CD1c-positive myeloid dendritic cell (primary cell): ENCODE measurements around the gene SLC7A11.
"Not testable (repeated sequence)": the region's sequence is repeated elsewhere in the genome, so short reads cannot be mapped to it uniquely, and the experiment has no call there.

Experiments
- DNase-seq: peaks from one replicate; pipeline ENCODE4 v3.0.0-alpha.2; 2016; ENCODE audit errors: extremely low spot score

SLC7A11 gene

DNA sequence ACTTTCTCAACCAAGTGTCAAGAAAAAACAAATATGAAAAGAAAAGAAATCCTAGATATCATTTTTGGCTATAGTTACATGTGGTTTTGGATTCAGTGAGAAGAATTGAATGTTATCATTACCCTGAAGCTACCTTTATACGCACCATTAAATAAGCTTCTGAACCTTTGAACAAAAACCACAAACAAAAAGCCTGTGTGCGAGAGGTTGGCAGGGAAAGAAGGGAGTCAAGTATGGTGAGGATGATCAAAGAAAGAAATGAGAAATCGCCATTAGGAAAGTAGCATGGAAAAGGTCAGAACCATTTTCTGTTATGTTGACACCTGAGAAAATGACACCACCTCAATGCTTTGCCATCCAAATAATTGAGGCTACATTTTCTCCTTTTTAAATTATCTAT is 1.2 kb upstream of the SLC7A11 start:
- DNase-seq, result no peak

GRCh38 chr4:138242834-138243156 is 646 bp upstream of the SLC7A11 start:
- no peak for DNase-seq

- peak; percentile 55 for DNase-seq
Measured at GRCh38 chr4:138241281-138242075, 671 bp downstream of the SLC7A11 start.

DNA sequence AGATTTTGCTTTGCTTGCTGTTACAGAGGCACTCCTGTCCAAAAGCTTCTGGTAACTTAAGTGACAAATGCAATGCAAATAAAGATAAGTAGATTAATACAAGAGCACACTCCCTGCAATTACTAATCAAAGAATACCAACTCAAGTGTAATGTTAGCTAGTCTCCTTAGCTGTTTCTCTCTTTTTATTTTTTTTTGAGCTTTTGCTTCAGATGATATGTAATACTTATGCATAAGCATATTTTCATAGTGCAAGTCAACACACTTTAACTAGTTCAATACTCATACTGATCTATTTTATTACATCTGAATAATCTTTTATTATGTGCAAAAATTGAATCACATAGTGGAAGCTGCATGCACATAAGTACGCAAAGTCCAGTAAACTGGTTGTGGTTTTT is 2.7 kb downstream of the SLC7A11 start:
- no peak for DNase-seq

GRCh38 chr4:138238521-138239292 is 3.4 kb downstream of the SLC7A11 start:
- no peak for DNase-seq

GRCh38 chr4:138237132-138237531 is 5.0 kb downstream of the SLC7A11 start:
- DNase-seq, result not testable (repeated sequence)

DNA sequence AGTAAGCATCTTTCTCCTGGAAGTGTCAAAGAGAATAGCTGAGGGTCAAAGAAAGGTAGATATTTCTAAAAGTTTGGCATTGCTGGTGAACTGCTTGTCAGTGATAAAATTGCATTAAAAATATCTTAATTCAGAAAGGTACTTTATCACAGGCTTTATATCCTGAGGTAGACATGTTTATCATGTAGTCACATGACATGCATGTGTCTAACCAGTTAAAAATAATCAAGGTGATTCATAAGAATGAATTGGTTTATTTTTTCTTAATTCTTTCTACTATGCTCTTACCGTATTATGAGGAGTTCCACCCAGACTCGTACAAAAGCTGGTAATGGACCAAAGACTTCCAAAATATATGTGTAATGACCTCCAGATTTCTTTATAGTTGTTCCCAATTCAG is 6.1 kb downstream of the SLC7A11 start:
- DNase-seq, result no peak

DNA sequence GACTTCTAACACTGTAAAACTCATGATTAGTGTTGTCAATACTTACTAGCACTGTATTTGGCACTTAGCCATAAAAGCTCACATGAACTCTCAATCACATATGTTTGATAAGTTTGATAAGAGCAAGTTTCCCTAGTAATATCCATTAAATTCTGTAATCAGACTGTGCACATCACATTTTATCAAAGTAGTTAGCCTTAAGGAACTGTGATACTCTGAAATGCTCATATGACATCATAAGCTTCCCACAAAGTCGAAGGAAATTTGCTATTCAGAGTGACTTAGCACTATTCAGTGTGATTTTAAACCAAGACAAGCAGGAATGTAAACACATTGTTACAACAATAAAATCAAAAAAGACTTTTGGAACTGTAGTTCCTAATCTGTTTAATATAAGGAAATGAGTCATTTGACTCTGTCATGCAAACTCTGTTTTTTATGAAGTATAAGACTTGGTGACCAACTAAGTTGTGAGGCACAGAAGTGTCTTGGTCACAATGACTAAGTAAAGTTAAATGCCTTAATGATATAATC is 6.7 kb downstream of the SLC7A11 start:
- DNase-seq, result peak; percentile 89

DNA sequence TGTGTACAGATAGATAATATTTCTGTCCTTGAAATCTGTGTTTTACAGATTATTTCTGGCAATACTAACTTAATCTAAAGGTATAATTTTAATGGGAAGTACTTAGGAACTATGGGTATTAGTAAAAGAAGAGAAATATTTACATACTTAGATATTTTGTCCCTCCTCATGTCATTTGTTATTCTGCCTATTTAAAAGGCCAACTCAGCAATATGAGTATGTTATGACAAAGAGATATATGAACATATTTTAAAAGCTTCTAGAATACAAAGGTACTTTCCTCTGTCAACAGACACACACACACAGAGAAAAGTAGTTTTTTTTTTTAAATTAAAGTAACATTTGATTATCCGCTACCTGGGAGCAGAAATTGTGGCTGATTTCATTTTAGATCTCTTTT is 7.9 kb downstream of the SLC7A11 start:
- DNase-seq, result no peak

DNA sequence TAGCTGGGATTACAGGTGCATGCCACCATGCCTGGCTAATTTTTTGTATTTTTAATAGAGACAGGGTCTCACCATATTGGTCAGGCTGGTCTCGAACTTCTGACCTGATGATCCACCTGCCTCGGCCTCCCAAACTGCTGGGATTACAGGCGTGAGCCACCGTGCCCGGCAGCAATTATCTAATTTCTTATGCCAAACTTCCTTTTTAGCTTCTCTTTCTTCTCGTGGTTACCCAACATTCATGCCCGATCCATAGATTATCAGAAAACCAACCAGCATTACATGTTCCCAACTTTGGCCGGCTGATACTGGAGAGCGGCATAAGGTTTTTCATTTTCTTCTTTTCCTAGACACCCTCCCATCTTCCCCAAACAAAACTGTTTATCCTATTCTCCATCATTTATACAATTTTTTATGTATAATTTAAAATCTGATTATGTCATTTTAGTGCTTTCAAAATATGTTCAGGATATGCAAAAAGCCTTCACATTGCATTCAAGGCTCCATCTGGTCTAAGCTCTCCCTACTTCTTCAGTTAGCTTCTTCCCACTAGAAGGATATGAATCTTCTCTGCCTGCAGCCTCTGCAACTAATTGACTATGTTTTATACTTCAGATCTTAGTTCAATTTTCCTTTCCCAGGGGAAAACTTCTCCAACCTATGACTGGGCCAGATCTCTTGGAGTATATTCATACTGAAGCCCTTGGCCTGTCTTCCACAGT is 8.7 kb downstream of the SLC7A11 start:
- DNase-seq, result no peak

- DNase-seq, result no peak
Measured at GRCh38 chr4:138232364-138232763, 9.8 kb downstream of the SLC7A11 start.

- DNase-seq, result no peak
Measured at GRCh38 chr4:138230048-138230447, 12.1 kb downstream of the SLC7A11 start.

GRCh38 chr4:138229160-138229559 is 13.0 kb downstream of the SLC7A11 start:
- no peak for DNase-seq

DNA sequence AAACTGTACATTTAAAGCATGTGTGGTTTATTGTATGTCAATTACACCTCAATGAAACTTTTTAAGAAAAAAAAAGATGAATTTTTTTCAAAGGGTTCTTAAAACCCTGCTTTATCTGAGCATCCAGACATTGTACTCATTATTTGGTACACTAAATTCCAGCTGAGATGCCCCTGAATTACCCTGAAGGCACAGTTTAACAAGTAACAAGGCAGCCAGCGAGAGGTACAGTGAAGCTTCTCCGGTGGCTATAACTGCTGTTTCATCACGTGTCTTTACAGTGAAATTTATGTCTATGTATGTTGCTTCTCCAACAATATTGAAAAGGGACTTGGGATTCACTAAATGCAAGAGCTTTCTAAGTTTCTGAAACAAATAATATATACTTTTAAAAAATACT is 15.8 kb downstream of the SLC7A11 start:
- DNase-seq, result no peak

DNA sequence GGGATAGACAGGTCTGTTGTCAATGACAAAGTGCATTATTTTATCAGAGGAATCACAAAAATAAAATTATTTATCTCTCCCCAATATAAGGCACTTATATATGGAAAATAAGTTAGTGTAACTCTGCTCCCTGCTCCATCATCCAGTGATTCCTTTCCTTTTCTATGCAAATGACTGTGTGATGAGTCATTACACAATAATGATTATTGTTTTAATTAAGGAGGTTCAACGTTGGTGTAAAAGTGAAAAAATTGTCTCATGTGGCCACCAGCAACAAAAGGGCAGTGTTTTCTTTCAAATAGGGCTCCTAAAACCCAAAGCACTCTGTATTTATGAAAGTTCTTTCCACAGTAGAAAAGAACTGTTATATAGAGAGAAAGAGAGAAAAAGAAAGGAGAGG is 16.7 kb downstream of the SLC7A11 start:
- no peak for DNase-seq

GRCh38 chr4:138224614-138225013 is 17.5 kb downstream of the SLC7A11 start:
- DNase-seq, result no peak

- no peak for DNase-seq
Measured at GRCh38 chr4:138223231-138223910, 18.8 kb downstream of the SLC7A11 start.

- DNase-seq, result no peak
Measured at GRCh38 chr4:138222046-138222445, 20.1 kb downstream of the SLC7A11 start.

- DNase-seq, result no peak
Measured at GRCh38 chr4:138218976-138219375, 23.2 kb downstream of the SLC7A11 start.

DNA sequence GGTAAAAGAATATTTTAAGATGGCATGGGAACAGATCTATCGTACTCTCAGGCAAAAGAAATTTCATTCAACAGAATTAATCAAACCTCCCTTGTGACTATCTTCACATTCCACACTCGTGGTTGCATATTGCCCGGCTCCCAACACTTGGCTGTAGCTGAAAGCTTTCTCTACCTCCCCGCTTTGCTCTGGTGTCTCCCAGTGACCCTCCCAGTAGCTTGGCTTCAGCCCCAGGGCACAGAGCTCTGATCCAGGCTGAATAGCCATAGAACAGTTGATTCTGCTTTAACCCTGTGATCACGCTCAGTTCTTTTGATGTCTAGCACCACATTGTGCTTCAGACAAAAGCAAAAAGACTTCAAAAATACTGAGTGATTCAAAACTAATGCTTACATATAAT is 24.6 kb downstream of the SLC7A11 start:
- no peak for DNase-seq

DNA sequence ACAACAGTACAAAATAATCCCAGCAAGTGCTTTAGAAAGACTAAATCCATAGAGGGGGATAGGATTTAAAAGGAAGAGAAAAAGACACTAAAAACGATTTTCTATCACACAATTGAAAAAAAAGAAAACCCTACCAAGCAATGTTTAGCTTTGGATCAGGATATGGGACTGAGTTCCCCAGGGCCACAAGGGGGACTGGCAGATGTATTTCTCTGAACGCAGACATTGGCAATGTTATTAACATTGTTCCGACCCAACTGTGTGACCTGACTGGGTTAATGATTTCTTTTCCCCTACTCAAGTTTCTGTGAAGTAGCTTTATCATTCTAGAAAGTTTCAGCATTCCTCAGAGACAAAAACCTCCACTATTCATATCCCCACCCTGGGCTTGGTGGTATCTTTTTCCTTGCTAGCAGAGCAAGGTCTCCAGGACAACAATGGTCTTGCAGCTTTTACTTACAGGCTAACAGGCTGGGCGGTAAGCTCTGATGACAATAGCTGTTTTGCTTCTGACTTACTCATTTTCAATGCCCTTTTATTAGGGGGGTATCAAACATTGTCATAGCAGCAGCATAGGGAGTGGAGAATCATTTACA is 25.8 kb downstream of the SLC7A11 start:
- no peak for DNase-seq
